Measurements from ENCODE around the gene TRIM6.

DNA sequence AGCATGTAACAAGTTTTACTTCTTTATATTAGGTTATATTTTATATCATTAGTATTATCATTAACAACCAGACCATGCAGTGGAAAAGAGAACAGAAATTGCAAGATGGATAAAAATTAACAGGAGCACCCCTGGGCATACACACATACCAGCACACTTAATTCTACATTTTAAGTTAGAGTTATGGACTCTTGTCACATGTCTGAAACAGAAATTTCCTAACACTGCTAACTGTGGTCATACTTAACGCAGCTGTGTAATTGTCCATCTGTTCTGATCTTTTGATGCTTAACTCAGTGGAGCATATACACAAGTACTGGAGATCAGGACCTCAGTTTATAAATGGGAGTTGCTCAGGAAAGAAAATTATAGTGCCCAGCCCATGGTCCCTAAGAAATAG, 48.5 kb upstream of the TRIM6 start:
- TF ChIP-seq FOXP1 (CRISPR knock-in tag; IDR thresholded peaks at IDR 0.05; ENCODE audit: borderline replicate concordance) (no peak), FOXJ3 (CRISPR knock-in tag; IDR thresholded peaks at IDR 0.05; ENCODE audit: borderline replicate concordance) (no peak), ZNF396 (CRISPR knock-in tag; IDR thresholded peaks at IDR 0.05; ENCODE audit: borderline replicate concordance) (no peak)
- TF ChIP-seq, protein P1, sequence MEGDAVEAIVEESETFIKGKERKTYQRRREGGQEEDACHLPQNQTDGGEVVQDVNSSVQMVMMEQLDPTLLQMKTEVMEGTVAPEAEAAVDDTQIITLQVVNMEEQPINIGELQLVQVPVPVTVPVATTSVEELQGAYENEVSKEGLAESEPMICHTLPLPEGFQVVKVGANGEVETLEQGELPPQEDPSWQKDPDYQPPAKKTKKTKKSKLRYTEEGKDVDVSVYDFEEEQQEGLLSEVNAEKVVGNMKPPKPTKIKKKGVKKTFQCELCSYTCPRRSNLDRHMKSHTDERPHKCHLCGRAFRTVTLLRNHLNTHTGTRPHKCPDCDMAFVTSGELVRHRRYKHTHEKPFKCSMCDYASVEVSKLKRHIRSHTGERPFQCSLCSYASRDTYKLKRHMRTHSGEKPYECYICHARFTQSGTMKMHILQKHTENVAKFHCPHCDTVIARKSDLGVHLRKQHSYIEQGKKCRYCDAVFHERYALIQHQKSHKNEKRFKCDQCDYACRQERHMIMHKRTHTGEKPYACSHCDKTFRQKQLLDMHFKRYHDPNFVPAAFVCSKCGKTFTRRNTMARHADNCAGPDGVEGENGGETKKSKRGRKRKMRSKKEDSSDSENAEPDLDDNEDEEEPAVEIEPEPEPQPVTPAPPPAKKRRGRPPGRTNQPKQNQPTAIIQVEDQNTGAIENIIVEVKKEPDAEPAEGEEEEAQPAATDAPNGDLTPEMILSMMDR (IDR thresholded peaks at IDR 0.05) = no peak

All from WTC11 (cell line).